PC-9 (cell line): Measurements from ENCODE around the gene TOX2. TPM values are rescaled to one million over a fixed set of nuclear protein-coding genes. Genes with fewer than 3 reads are reported as not detected.

Experiments used
- BruUV-seq: library from RNA; stranded (reverse); fragments of 400-500 nt; replicated peaks from 2 replicates; lab custom pipeline; 2021; lab: Mats Ljungman, UMichigan
- CTCF ChIA-PET: fragments of 300-600 bp; sonication (Branson Sonifier 250); formaldehyde crosslinking; loops from one replicate; lab custom pipeline; 2022; ENCODE audit warnings: antibody characterized with exemption; lab: Charles Lee
- POLR2A ChIA-PET: fragments of 300-600 bp; sonication (Branson Sonifier 250); formaldehyde crosslinking; loops from one replicate; lab custom pipeline; 2022; ENCODE audit warnings: antibody characterized with exemption; ENCODE audit not compliant: unreplicated experiment; lab: Charles Lee
- DNase-seq, 2 experiments: peaks; one replicate each; pipeline versions ENCODE4 v3.0.0 to v3.0.0-alpha.2; 2015 to 2022; ENCODE audit warnings: mixed read lengths in 1 of 2
- H2AFZ ChIP-seq: fragments of 200-600 bp; sonication (generic); 2 replicates; pipeline ENCODE4 v1.8.1; 2017; ENCODE audit warnings: antibody characterized with exemption
- H3F3A ChIP-seq: fragments of 200-600 bp; sonication (generic); 2 replicates; pipeline ENCODE4 v1.8.1; 2017; ENCODE audit warnings: antibody characterized with exemption, mild to moderate bottlenecking, low read depth; ENCODE audit not compliant: insufficient read depth
- H3K27ac ChIP-seq: fragments of 200-600 bp; sonication (generic); 2 replicates; pipeline ENCODE4 v1.6.1; 2016; ENCODE audit warnings: mixed run types
- H3K27me3 ChIP-seq: fragments of 200-600 bp; sonication (generic); 2 replicates; pipeline ENCODE4 v1.6.1; 2016; ENCODE audit warnings: low read depth, mixed run types; ENCODE audit not compliant: insufficient read depth
- H3K36me3 ChIP-seq: fragments of 200-600 bp; sonication (generic); 2 replicates; pipeline ENCODE4 v1.6.1; 2016; ENCODE audit warnings: low read depth, mixed run types
- H3K4me1 ChIP-seq: fragments of 200-600 bp; sonication (generic); replicated peaks from 2 replicates; pipeline ENCODE4 v1.6.1; 2016; ENCODE audit warnings: mixed run types; ENCODE audit not compliant: insufficient read depth
- H3K4me2 ChIP-seq: fragments of 200-600 bp; sonication (generic); 2 replicates; pipeline ENCODE4 v1.6.1; 2017; ENCODE audit warnings: mixed run types
- H3K4me3 ChIP-seq: fragments of 200-600 bp; sonication (generic); 2 replicates; pipeline ENCODE4 v1.6.1; 2016; ENCODE audit warnings: mixed run types
- H3K79me2 ChIP-seq: fragments of 200-600 bp; sonication (generic); 2 replicates; pipeline ENCODE4 v1.6.1; 2017; ENCODE audit warnings: low read depth, mixed run types
- H3K9me2 ChIP-seq: fragments of 200-600 bp; sonication (generic); 2 replicates; pipeline ENCODE4 v1.8.1; 2017; ENCODE audit warnings: mild to moderate bottlenecking; ENCODE audit not compliant: insufficient read depth
- H3K9me3 ChIP-seq: fragments of 200-600 bp; sonication (generic); 2 replicates; pipeline ENCODE4 v1.8.1; 2016; ENCODE audit warnings: low read depth; ENCODE audit not compliant: insufficient read depth
- H4K20me1 ChIP-seq: fragments of 200-600 bp; sonication (generic); 2 replicates; pipeline ENCODE4 v1.8.1; 2017; ENCODE audit not compliant: insufficient read depth
- EZH2 ChIP-seq: fragments of 200-600 bp; sonication (generic); IDR thresholded peaks from 2 replicates; pipeline ENCODE4 v1.8.0; 2017; ENCODE audit warnings: antibody characterized with exemption, low read depth
- intact Hi-C: fragments of 100-400 bp; cut with micrococcal nuclease; formaldehyde crosslinking; loops from one replicate; pipeline ENCODE4 v1.10.0; 2022; ENCODE audit not compliant: unreplicated experiment
- total RNA-seq: library from RNA; stranded (reverse); gene quantifications from 2 replicates; pipeline ENCODE4 v1.2.3, GENCODE V29; 2021
- TF ChIP-seq, protein P1 (sequence below): fragments of 200-600 bp; sonication (generic); conservative IDR thresholded peaks from 2 replicates; pipeline ENCODE4 v1.6.1; 2017; ENCODE audit warnings: mixed run types, antibody characterized with exemption, mild to moderate bottlenecking, moderate library complexity

Gene TOX2
- total RNA-seq, 1 experiment from 2014 or later = 30.1 TPM

DNA sequence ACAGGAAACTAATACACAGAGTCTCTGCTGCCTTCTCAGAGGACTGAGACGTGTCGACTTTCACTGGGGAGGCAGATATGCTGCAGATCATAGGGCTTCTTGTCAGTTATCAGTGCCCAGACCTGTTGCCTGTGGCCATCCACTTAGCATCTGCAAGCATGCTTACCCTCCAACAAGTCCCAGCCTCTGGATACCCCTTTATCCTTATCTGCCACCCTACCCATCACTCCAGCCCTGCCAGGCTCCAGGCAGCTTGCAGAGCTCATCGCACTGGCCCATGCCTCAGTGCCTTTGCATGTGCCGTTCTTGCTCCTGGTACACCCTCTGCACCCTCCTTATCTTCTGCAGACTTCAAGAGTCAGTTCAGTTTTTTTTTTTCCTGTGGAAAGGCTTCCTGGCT lies 119.2 kb downstream of the TOX2 start:
- POLR2A ChIA-PET = no interaction called here

DNA sequence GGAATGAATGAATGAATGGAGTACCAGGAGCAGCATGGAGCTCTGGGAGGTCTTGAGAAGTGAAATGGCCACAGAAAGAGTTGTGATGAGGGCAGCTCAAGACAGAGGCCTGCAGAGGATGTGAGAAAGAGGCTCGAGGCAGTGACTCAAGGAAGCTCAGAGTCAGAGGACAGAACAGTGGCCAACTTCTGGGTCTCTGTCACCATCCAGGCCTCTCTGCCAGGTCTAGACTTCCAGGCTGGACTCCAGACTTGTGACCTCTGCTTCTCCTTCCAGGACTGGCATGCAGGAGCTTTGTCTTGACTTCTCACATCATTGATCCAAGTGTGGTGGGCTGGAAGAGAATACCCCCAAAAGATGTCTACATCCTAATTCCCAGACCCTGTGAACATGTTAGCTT lies 119.8 kb downstream of the TOX2 start:
- Histone ChIP-seq H3K79me2 (no peaks in the 10 kb centered on the region), H2AFZ (no peak overlapping the region), H3K27me3 (no peaks in the 10 kb centered on the region), H3K4me2 (no peak overlapping the region), H3K4me1 (no peaks in the 10 kb centered on the region), H3K4me3 (no peak overlapping the region), H4K20me1 (no peaks in the 10 kb centered on the region; the same call in 1 of the 2 replicates), H3K36me3 (0 out of 2 replicates have a peak, but pooled peaks cover 2% of the 10 kb centered on the region), H3K9me3 (no peaks in the 10 kb centered on the region), H3K27ac (no peak overlapping the region), H3K9me2 (no peaks in the 10 kb centered on the region), H3F3A (no peaks in the 10 kb centered on the region)
- CTCF ChIA-PET = no interaction called here
- POLR2A ChIA-PET = no interaction called here
- intact Hi-C loops = no loop called here
- no peak for TF ChIP-seq EZH2
- TF ChIP-seq, protein P1, sequence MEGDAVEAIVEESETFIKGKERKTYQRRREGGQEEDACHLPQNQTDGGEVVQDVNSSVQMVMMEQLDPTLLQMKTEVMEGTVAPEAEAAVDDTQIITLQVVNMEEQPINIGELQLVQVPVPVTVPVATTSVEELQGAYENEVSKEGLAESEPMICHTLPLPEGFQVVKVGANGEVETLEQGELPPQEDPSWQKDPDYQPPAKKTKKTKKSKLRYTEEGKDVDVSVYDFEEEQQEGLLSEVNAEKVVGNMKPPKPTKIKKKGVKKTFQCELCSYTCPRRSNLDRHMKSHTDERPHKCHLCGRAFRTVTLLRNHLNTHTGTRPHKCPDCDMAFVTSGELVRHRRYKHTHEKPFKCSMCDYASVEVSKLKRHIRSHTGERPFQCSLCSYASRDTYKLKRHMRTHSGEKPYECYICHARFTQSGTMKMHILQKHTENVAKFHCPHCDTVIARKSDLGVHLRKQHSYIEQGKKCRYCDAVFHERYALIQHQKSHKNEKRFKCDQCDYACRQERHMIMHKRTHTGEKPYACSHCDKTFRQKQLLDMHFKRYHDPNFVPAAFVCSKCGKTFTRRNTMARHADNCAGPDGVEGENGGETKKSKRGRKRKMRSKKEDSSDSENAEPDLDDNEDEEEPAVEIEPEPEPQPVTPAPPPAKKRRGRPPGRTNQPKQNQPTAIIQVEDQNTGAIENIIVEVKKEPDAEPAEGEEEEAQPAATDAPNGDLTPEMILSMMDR = no peak
- BruUV-seq = no TSS peak
- DNase-seq = no peak

More for the DNA sequence above, 119.2 kb downstream of the TOX2 start:
- CTCF ChIA-PET = no interaction called here
- Histone ChIP-seq H3K27me3 (no peaks in the 10 kb centered on the region), H3K9me2 (no peaks in the 10 kb centered on the region), H3K36me3 (no peaks in the 10 kb centered on the region), H2AFZ (no peak overlapping the region), H3F3A (no peaks in the 10 kb centered on the region), H3K9me3 (no peaks in the 10 kb centered on the region), H3K4me3 (no peak overlapping the region), H3K79me2 (no peaks in the 10 kb centered on the region), H3K4me1 (no peaks in the 10 kb centered on the region), H3K27ac (no peak overlapping the region), H4K20me1 (no peaks in the 10 kb centered on the region; the same call in 1 of the 2 replicates), H3K4me2 (no peak overlapping the region)
- TF ChIP-seq EZH2 = no peak
- TF ChIP-seq, protein P1 = no peak
- DNase-seq = no peak
- BruUV-seq = no TSS peak
- intact Hi-C loops = no loop called here

DNA sequence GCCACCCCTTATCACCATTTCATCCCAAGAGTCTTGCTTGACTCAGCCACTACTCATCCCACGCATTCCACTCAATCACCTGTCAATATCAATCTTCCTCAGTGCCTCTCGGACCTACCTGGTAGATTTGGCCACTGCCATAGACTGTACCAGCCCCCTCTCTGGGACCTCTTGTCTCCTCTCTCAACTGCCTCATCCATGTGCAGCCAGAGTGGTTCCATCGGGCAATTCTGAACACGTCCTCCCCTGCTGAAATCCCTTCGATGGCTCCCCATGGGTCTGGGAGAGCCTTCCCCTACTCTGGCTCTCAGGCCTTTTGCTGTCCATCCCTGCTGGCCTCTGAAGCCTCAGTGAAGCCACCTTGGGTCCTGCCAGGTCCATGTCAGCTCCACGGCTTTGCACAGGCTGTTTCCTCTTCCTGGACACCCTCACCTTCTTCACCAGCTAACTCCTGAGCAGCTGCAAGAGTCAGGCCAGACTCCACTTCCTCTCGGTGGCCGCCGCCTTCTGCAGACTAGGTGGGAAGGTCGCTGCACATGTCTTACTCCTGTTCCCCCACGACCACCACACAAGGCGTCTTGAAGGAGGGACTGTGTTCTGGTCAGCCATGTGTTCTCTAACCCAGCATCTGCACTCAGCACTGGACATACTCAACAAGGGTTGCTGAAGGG lies 120.4 kb downstream of the TOX2 start:
- H3K27ac ChIP-seq = no peak overlapping the region
- CTCF ChIA-PET = no interaction called here
- peaks cover under 1% of the 10 kb centered on the region; the same call in 1 of the 2 replicates for H4K20me1 ChIP-seq
- no peaks in the 10 kb centered on the region for H3K9me3 ChIP-seq
- no peaks in the 10 kb centered on the region for H3F3A ChIP-seq
- H3K36me3 ChIP-seq = 0 out of 2 replicates have a peak, but pooled peaks cover 4% of the 10 kb centered on the region
- no peaks in the 10 kb centered on the region for H3K27me3 ChIP-seq
- H3K9me2 ChIP-seq = no peaks in the 10 kb centered on the region
- H3K4me3 ChIP-seq = no peak overlapping the region
- intact Hi-C loops = no loop called here
- no TSS peak for BruUV-seq
- no peak overlapping the region for H2AFZ ChIP-seq
- POLR2A ChIA-PET = no interaction called here
- H3K4me1 ChIP-seq = no peaks in the 10 kb centered on the region
- no peak for DNase-seq
- no peaks in the 10 kb centered on the region for H3K79me2 ChIP-seq
- TF ChIP-seq EZH2 = no peak
- TF ChIP-seq, protein P1 = no peak
- no peak overlapping the region for H3K4me2 ChIP-seq
